GM19099 (cell line): ENCODE measurements around the gene ENO2.

Experiments
- POLR2A ChIP-seq: IDR thresholded peaks from 3 replicates; pipeline ENCODE4 v1.6.1; 2011; ENCODE audit warnings: low read depth; ENCODE audit not compliant: insufficient read length; ENCODE audit errors: extremely low read depth

The ENO2 gene

DNA sequence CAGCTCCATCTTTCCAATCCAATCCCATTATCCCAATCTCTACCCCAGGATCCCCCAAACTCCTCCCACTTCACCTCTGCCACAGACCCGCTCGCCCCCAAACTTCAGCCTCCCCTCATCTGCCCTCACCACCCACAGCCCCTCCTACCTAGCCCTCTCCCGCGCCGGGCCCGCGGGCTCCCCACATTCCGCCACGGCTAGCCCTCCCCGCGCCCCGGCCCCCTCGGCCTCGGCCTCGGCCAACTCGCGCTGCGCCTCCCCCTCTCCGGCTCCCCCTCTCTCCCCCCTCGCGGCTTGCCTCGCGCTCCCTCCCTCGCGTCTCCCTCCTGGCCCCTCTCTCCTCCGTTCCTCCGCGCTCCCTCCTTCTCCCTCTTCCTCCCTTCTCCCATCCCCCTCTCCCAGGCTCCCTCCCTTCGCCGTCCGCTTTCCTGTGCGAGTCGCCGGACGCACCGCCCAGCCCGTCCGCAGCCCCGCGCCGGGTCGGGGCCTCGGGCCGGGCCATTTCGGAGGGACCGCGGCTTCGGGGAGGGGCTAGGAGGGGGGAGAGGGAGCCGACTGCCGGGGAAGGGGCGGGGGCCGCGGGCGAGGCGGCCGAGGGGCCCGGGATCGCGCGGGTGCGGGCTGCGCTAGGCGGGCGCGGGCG lies 13.1 kb downstream of the ENO2 start, which contains the start of gene ATN1:
ATN1 (plus strand) TSS at position 581 of the 643 bp plus-strand sequence. CDS start 6,043 bp downstream, outside the sequence.
- peak; percentile 19 for TF ChIP-seq POLR2A

DNA sequence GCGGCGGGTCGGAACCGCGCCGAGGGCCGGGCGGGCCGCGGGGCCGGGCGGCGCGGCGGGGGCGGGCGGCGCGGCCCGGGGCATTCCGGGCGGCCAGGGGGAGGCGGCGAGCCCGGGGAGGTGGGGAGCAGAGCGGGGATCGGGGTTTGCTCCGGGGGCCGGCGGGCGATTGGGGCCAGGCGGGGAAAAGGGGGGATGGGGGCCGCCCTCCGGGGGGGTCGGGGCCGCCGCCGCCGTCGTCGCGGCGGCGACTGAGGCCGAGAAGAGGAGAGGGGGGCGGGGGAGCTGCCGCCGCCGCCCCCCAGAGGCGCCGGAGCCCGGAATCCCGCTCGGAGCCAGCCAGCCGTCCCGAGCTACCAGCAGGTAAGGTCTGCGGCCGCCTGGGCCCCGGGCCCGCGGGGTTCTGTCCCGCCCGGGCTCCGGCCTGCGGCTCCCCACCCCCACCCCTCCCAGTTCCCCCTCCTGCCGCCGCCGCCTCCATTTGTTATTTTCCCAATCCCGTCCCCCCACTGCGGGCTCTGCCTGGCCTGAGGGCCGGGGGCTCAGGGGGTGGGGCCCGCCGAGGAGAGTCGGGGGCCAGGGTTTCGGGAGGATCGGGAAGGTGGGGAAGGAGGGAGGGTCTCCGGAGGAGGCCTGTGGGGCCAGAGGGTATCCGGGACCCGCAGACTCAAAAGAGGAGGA lies 13.8 kb downstream of the ENO2 start:
- TF ChIP-seq POLR2A: peak; percentile 15

DNA sequence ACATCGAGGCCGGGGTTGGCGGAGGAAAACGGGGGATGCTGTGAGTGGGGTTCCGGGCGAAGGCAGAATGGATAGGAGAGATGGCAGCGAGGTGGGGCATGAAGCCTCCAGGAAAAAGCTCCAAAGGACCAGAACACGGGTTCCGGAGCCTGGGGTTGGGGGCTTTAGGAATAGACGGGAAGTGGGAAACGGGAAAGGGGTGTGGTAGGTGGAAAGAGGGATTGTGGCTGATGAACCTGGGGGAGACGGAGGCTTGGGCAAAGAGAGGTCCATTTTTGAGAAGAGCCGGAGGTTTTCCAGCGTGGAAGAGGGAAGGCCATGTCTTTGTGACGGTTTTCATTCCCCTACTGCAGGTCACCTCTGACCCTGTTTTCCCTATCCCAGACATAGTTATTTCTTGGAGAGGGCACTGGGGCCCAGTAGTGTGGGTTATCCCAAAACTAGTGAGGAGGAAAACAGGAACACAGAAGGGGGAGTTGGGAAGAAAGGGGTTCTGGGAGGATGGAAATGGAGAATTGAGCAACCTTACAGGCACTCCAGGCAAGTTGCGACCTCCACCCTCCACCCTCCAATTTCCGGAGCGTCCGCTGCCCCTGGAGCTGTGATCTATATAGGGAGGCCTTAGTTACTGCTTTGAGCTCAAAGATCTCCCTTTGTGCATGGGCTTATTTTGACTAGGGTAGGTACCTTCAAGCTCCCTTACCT lies 14.5 kb downstream of the ENO2 start:
- no peak for TF ChIP-seq POLR2A

DNA sequence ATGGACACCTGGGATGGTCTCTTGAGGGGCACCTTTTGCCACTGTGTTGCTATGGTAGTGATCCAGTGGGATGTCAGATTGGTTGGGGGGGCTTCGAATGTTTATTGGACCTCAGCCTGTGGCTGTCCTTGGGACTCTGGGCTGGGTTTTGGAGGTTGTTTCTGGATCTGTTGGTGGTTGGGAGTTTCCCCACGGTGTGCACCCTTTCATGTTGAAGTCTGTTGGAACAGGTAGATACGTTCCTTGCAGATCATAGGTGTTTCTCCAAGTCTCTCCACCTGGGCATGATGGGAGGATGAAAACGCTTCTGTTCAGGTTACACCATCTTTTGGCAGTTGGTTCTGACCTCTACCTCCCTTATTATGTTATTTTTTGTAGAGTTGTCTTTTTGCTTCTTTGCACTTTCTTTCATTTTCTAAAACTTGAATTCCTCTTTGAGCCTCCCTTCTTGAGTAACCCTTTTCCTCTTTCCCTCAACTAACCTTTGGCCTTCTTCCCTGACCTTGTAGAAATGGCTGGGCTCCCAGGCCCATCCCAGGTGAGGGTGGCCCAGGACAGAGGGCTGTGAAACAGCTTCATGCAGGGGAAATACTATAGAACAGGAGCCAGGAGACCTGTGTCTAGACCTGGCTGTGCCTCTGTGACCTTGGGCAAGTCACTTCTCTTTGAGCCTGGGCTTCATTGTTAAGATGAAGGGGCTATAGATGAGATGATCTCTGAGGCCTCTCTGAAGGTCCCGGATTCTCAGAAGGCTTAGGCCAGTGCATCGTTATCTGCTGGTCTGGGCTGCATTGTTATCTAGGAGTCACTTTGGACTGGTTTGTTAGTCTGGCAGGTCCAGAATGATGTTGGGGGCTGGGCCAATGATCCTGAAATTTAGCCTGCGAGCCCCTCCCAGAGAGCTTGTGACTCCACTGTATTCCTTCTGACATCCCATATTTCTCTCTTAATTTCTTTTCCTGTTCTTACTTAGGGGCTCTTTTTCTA lies 15.4 kb downstream of the ENO2 start:
- TF ChIP-seq POLR2A: no peak

DNA sequence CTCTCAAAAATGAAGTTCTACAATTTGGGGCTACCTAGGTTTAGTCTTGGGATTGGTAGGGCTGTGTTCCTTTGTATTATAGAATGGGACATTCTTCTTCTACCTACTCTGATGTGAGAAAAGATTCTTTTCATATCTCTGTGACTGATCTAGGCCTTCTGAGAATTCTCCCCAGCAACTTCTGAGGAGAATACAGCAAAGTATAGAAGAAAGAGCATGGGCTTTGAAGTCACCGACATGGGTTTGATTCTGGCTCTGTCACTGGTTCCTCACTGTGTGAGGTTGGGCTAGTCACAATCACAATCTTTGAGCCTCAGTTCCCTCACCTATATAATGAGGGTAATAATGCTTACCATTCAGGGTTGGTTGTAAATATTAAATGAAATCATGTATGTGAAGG lies 18.4 kb downstream of the ENO2 start:
- no peak for TF ChIP-seq POLR2A

DNA sequence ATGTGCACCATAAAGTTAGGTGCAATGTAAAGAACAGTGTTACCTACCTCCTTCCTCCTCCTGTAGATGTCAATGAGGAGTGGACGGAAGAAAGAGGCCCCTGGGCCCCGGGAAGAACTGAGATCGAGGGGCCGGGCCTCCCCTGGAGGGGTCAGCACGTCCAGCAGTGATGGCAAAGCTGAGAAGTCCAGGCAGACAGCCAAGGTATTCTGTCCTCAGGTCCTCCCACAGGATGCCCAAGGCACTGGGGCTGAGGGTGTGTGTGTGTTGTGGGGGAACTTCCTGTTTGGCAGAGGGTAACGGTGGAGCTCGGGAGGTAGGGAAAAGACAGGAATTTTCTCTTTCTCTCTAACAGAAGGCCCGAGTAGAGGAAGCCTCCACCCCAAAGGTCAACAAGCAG lies 19.7 kb downstream of the ENO2 start:
- no peak for TF ChIP-seq POLR2A

DNA sequence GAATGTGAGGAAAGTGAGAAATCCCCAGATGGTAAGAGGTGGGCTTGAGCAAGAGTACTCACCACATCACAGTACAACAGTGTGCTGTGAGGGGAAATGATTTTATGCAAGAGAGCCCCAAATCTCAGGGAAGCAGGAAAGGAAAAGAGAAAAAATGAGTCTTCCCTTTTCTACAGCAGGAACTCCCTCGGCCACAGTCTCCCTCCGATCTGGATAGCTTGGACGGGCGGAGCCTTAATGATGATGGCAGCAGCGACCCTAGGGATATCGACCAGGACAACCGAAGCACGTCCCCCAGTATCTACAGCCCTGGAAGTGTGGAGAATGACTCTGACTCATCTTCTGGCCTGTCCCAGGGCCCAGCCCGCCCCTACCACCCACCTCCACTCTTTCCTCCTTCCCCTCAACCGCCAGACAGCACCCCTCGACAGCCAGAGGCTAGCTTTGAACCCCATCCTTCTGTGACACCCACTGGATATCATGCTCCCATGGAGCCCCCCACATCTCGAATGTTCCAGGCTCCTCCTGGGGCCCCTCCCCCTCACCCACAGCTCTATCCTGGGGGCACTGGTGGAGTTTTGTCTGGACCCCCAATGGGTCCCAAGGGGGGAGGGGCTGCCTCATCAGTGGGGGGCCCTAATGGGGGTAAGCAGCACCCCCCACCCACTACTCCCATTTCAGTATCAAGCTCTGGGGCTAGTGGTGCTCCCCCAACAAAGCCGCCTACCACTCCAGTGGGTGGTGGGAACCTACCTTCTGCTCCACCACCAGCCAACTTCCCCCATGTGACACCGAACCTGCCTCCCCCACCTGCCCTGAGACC lies 21.2 kb downstream of the ENO2 start:
- TF ChIP-seq POLR2A: no peak

DNA sequence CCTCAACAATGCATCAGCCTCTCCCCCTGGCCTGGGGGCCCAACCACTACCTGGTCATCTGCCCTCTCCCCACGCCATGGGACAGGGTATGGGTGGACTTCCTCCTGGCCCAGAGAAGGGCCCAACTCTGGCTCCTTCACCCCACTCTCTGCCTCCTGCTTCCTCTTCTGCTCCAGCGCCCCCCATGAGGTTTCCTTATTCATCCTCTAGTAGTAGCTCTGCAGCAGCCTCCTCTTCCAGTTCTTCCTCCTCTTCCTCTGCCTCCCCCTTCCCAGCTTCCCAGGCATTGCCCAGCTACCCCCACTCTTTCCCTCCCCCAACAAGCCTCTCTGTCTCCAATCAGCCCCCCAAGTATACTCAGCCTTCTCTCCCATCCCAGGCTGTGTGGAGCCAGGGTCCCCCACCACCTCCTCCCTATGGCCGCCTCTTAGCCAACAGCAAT lies 21.8 kb downstream of the ENO2 start:
- TF ChIP-seq POLR2A: no peak

DNA sequence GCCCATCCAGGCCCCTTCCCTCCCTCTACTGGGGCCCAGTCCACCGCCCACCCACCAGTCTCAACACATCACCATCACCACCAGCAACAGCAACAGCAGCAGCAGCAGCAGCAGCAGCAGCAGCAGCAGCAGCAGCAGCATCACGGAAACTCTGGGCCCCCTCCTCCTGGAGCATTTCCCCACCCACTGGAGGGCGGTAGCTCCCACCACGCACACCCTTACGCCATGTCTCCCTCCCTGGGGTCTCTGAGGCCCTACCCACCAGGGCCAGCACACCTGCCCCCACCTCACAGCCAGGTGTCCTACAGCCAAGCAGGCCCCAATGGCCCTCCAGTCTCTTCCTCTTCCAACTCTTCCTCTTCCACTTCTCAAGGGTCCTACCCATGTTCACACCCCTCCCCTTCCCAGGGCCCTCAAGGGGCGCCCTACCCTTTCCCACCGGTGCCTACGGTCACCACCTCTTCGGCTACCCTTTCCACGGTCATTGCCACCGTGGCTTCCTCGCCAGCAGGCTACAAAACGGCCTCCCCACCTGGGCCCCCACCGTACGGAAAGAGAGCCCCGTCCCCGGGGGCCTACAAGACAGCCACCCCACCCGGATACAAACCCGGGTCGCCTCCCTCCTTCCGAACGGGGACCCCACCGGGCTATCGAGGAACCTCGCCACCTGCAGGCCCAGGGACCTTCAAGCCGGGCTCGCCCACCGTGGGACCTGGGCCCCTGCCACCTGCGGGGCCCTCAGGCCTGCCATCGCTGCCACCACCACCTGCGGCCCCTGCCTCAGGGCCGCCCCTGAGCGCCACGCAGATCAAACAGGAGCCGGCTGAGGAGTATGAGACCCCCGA lies 22.5 kb downstream of the ENO2 start:
- no peak for TF ChIP-seq POLR2A

DNA sequence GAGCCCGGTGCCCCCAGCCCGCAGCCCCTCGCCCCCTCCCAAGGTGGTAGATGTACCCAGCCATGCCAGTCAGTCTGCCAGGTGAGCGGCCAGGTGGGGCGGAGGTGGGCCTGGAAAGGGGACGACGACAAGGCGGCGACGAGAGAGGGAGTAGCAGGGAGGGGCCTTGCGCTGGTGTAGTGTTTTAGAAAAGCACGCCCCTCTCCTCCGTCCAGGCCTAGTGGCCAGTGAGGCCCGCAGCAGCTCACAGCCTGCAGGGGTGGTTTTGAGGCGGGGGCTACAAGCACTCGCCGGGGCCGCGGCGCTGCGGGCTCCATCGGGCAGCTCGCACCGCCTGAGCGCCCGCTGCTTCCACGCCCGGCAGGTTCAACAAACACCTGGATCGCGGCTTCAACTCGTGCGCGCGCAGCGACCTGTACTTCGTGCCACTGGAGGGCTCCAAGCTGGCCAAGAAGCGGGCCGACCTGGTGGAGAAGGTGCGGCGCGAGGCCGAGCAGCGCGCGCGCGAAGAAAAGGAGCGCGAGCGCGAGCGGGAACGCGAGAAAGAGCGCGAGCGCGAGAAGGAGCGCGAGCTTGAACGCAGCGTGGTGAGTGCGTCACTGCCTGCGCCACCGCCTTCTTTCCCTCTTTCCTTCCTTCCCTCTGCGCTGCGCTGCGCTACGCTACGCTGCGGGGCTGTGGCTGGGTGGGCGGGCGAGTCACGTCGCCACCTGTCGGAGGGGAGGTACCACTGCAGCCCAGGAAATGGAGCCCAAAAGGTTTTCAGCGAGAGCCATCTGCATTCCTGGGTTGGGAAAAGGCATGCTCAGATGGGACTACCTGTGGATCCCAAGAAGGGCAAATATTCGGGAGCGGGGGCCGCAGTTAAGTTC lies 23.3 kb downstream of the ENO2 start:
- TF ChIP-seq POLR2A: peak; percentile 87

DNA sequence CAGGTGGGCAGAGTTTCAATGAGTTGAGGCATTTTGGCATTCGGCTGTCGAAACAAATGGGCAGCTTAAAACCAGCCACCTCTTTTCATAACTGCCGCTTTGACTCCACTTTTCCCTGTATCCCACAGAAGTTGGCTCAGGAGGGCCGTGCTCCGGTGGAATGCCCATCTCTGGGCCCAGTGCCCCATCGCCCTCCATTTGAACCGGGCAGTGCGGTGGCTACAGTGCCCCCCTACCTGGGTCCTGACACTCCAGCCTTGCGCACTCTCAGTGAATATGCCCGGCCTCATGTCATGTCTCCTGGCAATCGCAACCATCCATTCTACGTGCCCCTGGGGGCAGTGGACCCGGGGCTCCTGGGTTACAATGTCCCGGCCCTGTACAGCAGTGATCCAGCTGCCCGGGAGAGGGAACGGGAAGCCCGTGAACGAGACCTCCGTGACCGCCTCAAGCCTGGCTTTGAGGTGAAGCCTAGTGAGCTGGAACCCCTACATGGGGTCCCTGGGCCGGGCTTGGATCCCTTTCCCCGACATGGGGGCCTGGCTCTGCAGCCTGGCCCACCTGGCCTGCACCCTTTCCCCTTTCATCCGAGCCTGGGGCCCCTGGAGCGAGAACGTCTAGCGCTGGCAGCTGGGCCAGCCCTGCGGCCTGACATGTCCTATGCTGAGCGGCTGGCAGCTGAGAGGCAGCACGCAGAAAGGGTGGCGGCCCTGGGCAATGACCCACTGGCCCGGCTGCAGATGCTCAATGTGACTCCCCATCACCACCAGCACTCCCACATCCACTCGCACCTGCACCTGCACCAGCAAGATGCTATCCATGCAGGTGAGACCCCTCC lies 24.2 kb downstream of the ENO2 start:
- no peak for TF ChIP-seq POLR2A
